Skin of body (tissue), 2 donors: ENCODE measurements around the gene TTC23. TPM values are rescaled to one million over a fixed set of nuclear protein-coding genes. Genes with fewer than 3 reads are reported as not detected.

ENCODE experiments used
- DNase-seq: peaks from one replicate; lab custom pipeline; 2025; lab: John Stamatoyannopoulos, UW
- total RNA-seq: library from RNA; depleted of rRNA; stranded (reverse); fragments of >200 nt; gene quantifications from one replicate; pipeline ENCODE4 v1.2.3, GENCODE V29; 2014

TTC23 gene
- 29.8 TPM for total RNA-seq

- DNase-seq, result peak; percentile 96
Measured at GRCh38 chr15:99249270-99249841, at the start of gene TTC23. TSS of gene TTC23 (minus strand) at chr15:99249581. CDS start at chr15:99228712, 20,869 bp downstream.

- DNase-seq, result no peak
Measured at GRCh38 chr15:99296386-99296785, 47.0 kb upstream of the TTC23 start.

GRCh38 chr15:99295840-99296239 is 46.5 kb upstream of the TTC23 start:
- DNase-seq, result no peak

- no peak for DNase-seq
Measured at GRCh38 chr15:99291643-99292042, 42.3 kb upstream of the TTC23 start.

- DNase-seq, result no peak
Measured at GRCh38 chr15:99283717-99284116, 34.3 kb upstream of the TTC23 start.

- no peak for DNase-seq
Measured at GRCh38 chr15:99282586-99282985, 33.2 kb upstream of the TTC23 start.

GRCh38 chr15:99282121-99282520 is 32.7 kb upstream of the TTC23 start:
- DNase-seq, result no peak

GRCh38 chr15:99279827-99280226 is 30.4 kb upstream of the TTC23 start:
- no peak for DNase-seq

- DNase-seq, result no peak
Measured at GRCh38 chr15:99279290-99279689, 29.9 kb upstream of the TTC23 start.

GRCh38 chr15:99275525-99276128 is 26.2 kb upstream of the TTC23 start:
- DNase-seq, result no peak

GRCh38 chr15:99275061-99275460 is 25.7 kb upstream of the TTC23 start:
- DNase-seq, result no peak

GRCh38 chr15:99273801-99274200 is 24.4 kb upstream of the TTC23 start:
- no peak for DNase-seq

GRCh38 chr15:99268431-99268830 is 19.1 kb upstream of the TTC23 start:
- no peak for DNase-seq

- no peak for DNase-seq
Measured at GRCh38 chr15:99267957-99268356, 18.6 kb upstream of the TTC23 start.

- no peak for DNase-seq
Measured at GRCh38 chr15:99265541-99266070, 16.2 kb upstream of the TTC23 start.

- DNase-seq, result no peak
Measured at GRCh38 chr15:99264125-99264524, 14.7 kb upstream of the TTC23 start.

- no peak for DNase-seq
Measured at GRCh38 chr15:99257107-99257750, 7.8 kb upstream of the TTC23 start.

GRCh38 chr15:99253381-99254090 is 4.2 kb upstream of the TTC23 start:
- no peak for DNase-seq

GRCh38 chr15:99252326-99252725 is 2.9 kb upstream of the TTC23 start:
- no peak for DNase-seq

- peak; percentile 100 for DNase-seq
Measured at GRCh38 chr15:99250857-99251841, 1.8 kb upstream of the TTC23 start, which contains the start of gene LRRC28. TSS of gene LRRC28 (plus strand) at chr15:99251481. CDS start at chr15:99255958, 4,477 bp downstream.

- DNase-seq, result no peak
Measured at GRCh38 chr15:99250494-99250856, 1.1 kb upstream of the TTC23 start.
